ENCODE measurements around the gene TRAPPC4. TPM values are rescaled to one million over a fixed set of nuclear protein-coding genes. Genes with fewer than 3 reads are reported as not detected.

TRAPPC4 gene
- total and polyA plus RNA-seq, 4 donors = 43.0 to 71.4 (median 54.5) TPM

GRCh38 chr11:119027561-119028345 lies 9.2 kb downstream of the TRAPPC4 start:
- H3K9ac ChIP-seq (ENCODE audit: insufficient read depth in 1 of 2, low read length in 2 of 2) = no peak overlapping the region

GRCh38 chr11:119028346-119029068 lies 9.9 kb downstream of the TRAPPC4 start:
- DNase-seq = no peak
- peak overlapping the region in 1 of 2 donors; percentile 1 for H3K27ac ChIP-seq (ENCODE audit: low read depth in 1 of 2, low read length in 1 of 2)
- peaks cover 0 to 22% (median 12%) of the 10 kb centered on the region in 5 donors for H3K4me1 ChIP-seq (ENCODE audit: control insufficient read depth in 5 of 5, insufficient read depth in 5 of 5, low read length in 5 of 5)

More at GRCh38 chr11:119027561-119028345, 9.2 kb downstream of the TRAPPC4 start:
- peaks cover 0 to 20% (median 7%) of the 10 kb centered on the region in 4 donors for H3K36me3 ChIP-seq (ENCODE audit: control insufficient read depth in 4 of 4, insufficient read depth in 4 of 4, low read length in 4 of 4)
- 97 to 98% methylated on average over 9 of the region's 9 CpGs for WGBS, 2 donors
- H3K9me3 ChIP-seq (ENCODE audit: control insufficient read depth in 4 of 4, insufficient read depth in 3 of 4, low read length in 3 of 4) = no peaks in the 10 kb centered on the region
- no peak for ATAC-seq (ENCODE audit: insufficient read depth, low FRiP score)
- peaks cover 0 to 27% (median 12%) of the 10 kb centered on the region in 5 donors for H3K4me1 ChIP-seq (ENCODE audit: control insufficient read depth in 5 of 5, insufficient read depth in 5 of 5, low read length in 5 of 5)
- no peak overlapping the region for H3K27ac ChIP-seq (ENCODE audit: low read depth in 1 of 2, low read length in 1 of 2)
- H3K4me3 ChIP-seq = no peak overlapping the region
- DNase-seq = no peak
- H3K27me3 ChIP-seq (ENCODE audit: control insufficient read depth in 3 of 3, insufficient read depth in 3 of 3, low read length in 2 of 3) = no peaks in the 10 kb centered on the region
- no peak for TF ChIP-seq CTCF (IDR thresholded peaks at IDR 0.05; ENCODE audit: control extremely low read depth, extremely low read depth)

GRCh38 chr11:119029069-119029339 lies 10.4 kb downstream of the TRAPPC4 start:
- 88 to 89% methylated on average over 1 of the region's 1 CpG for WGBS, 2 donors
- no peaks in the 10 kb centered on the region for H3K27me3 ChIP-seq (ENCODE audit: control insufficient read depth in 3 of 3, insufficient read depth in 3 of 3, low read length in 2 of 3)
- H3K9ac ChIP-seq (ENCODE audit: insufficient read depth in 1 of 2, low read length in 2 of 2) = no peak overlapping the region
- ATAC-seq (ENCODE audit: insufficient read depth, low FRiP score) (no peak), DNase-seq (no peak)
- no peaks in the 10 kb centered on the region for H3K9me3 ChIP-seq (ENCODE audit: control insufficient read depth in 4 of 4, insufficient read depth in 3 of 4, low read length in 3 of 4)
- peaks cover 0 to 20% (median 9%) of the 10 kb centered on the region in 5 donors for H3K4me1 ChIP-seq (ENCODE audit: control insufficient read depth in 5 of 5, insufficient read depth in 5 of 5, low read length in 5 of 5)
- peaks cover 0 to 14% (median 7%) of the 10 kb centered on the region in 4 donors for H3K36me3 ChIP-seq (ENCODE audit: control insufficient read depth in 4 of 4, insufficient read depth in 4 of 4, low read length in 4 of 4)
- peak overlapping the region in 1 of 2 donors; percentile 1 for H3K27ac ChIP-seq (ENCODE audit: low read depth in 1 of 2, low read length in 1 of 2)
- no peak overlapping the region for H3K4me3 ChIP-seq
- no peak for TF ChIP-seq CTCF (IDR thresholded peaks at IDR 0.05; ENCODE audit: control extremely low read depth, extremely low read depth)

More at GRCh38 chr11:119028346-119029068, 9.9 kb downstream of the TRAPPC4 start:
- peak overlapping the region in 1 of 2 donors; percentile 18 for H3K9ac ChIP-seq (ENCODE audit: insufficient read depth in 1 of 2, low read length in 2 of 2)
- H3K27me3 ChIP-seq (ENCODE audit: control insufficient read depth in 3 of 3, insufficient read depth in 3 of 3, low read length in 2 of 3) = no peaks in the 10 kb centered on the region
- ATAC-seq (ENCODE audit: insufficient read depth, low FRiP score) = no peak
- H3K36me3 ChIP-seq (ENCODE audit: control insufficient read depth in 4 of 4, insufficient read depth in 4 of 4, low read length in 4 of 4) = peaks cover 0 to 16% (median 7%) of the 10 kb centered on the region in 4 donors
- H3K4me3 ChIP-seq = no peak overlapping the region
- H3K9me3 ChIP-seq (ENCODE audit: control insufficient read depth in 4 of 4, insufficient read depth in 3 of 4, low read length in 3 of 4) = no peaks in the 10 kb centered on the region
- WGBS, 2 donors = 76 to 83% methylated on average over 9 of the region's 9 CpGs
- no peak for TF ChIP-seq CTCF (IDR thresholded peaks at IDR 0.05; ENCODE audit: control extremely low read depth, extremely low read depth)
